Calu3 (cell line): Measurements from ENCODE around the gene GGT7. TPM values are rescaled to one million over a fixed set of nuclear protein-coding genes. Genes with fewer than 3 reads are reported as not detected.
"Not testable (repeated sequence)": the region's sequence is repeated elsewhere in the genome, so short reads cannot be mapped to it uniquely, and the experiment has no call there.

ENCODE experiments used
- BruUV-seq: library from RNA; stranded (reverse); fragments of 400-500 nt; replicated peaks from 2 replicates; lab custom pipeline; 2021; lab: Mats Ljungman, UMichigan
- CTCF ChIA-PET: fragments of 300-600 bp; sonication (Branson Sonifier 250); formaldehyde crosslinking; loops from one replicate; lab custom pipeline; 2022; ENCODE audit warnings: antibody characterized with exemption; lab: Charles Lee
- DNase-seq: peaks from one replicate; pipeline ENCODE4 v3.0.0; 2022
- H3K27ac Mint-ChIP-seq: one replicate; pipeline ENCODE4 v1.8.0; 2022; ENCODE audit warnings: mixed read lengths; ENCODE audit not compliant: unreplicated experiment
- H3K27me3 Mint-ChIP-seq: one replicate; pipeline ENCODE4 v1.8.0; 2022; ENCODE audit warnings: mixed read lengths; ENCODE audit not compliant: unreplicated experiment
- H3K36me3 Mint-ChIP-seq: one replicate; pipeline ENCODE4 v1.8.0; 2022; ENCODE audit warnings: mild to moderate bottlenecking, moderate library complexity, mixed read lengths; ENCODE audit not compliant: insufficient read depth, unreplicated experiment
- H3K4me1 Mint-ChIP-seq: one replicate; pipeline ENCODE4 v1.8.0; 2022; ENCODE audit warnings: mild to moderate bottlenecking, low read depth, mixed read lengths; ENCODE audit not compliant: unreplicated experiment
- H3K4me3 Mint-ChIP-seq: one replicate; pipeline ENCODE4 v1.8.0; 2022; ENCODE audit warnings: mild to moderate bottlenecking, low read depth, moderate library complexity, mixed read lengths; ENCODE audit not compliant: unreplicated experiment
- H3K9me3 Mint-ChIP-seq: one replicate; pipeline ENCODE4 v1.8.0; 2022; ENCODE audit warnings: low read depth, mixed read lengths; ENCODE audit not compliant: unreplicated experiment
- CTCF ChIP-seq: fragments of 200-600 bp; IDR thresholded peaks from one replicate; pipeline ENCODE4 v1.8.0; 2022; ENCODE audit warnings: antibody characterized with exemption; ENCODE audit not compliant: unreplicated experiment
- intact Hi-C: fragments of 100-400 bp; cut with micrococcal nuclease; formaldehyde crosslinking; loops from one replicate; pipeline ENCODE4 v1.10.0; 2022; ENCODE audit not compliant: unreplicated experiment
- total RNA-seq: library from RNA; stranded (reverse); gene quantifications from 2 replicates; pipeline ENCODE4 v1.2.3, GENCODE V29; 2022

GGT7 gene
- total RNA-seq, 1 experiment from 2014 or later, result 16.2 TPM

GRCh38 chr20:34884260-34884659, 11.6 kb upstream of the GGT7 start:
- CTCF ChIA-PET, result interaction anchor here (0.6 to 1.2 kb wide), 2 partner anchors 14 to 71 kb away, joined by 3 read pairs; partner anchors contain the start of genes GSS and MYH7B
- intact Hi-C loops, result no loop called here
- DNase-seq, result no peak
- Mint-ChIP-seq H3K27me3 (no peaks in the 10 kb centered on the region), H3K4me1 (peaks cover 22% of the 10 kb centered on the region), H3K36me3 (no peaks in the 10 kb centered on the region), H3K9me3 (peaks cover 4% of the 10 kb centered on the region), H3K4me3 (no peak overlapping the region), H3K27ac (no peak overlapping the region)
- no TSS peak for BruUV-seq
- TF ChIP-seq CTCF, result no peak

GRCh38 chr20:34883809-34884208, 11.2 kb upstream of the GGT7 start:
- Mint-ChIP-seq H3K27ac (no peak overlapping the region), H3K4me3 (no peak overlapping the region), H3K27me3 (no peaks in the 10 kb centered on the region), H3K9me3 (peaks cover 4% of the 10 kb centered on the region), H3K36me3 (no peaks in the 10 kb centered on the region), H3K4me1 (peaks cover 27% of the 10 kb centered on the region)
- intact Hi-C loops, result no loop called here
- CTCF ChIA-PET, result interaction anchor here (0.6 to 1.2 kb wide), 2 partner anchors 13 to 72 kb away, joined by 3 read pairs; partner anchors contain the start of genes GSS and MYH7B
- BruUV-seq, result no TSS peak
- TF ChIP-seq CTCF, result no peak
- DNase-seq, result no peak

- intact Hi-C loops, result no loop called here
- Mint-ChIP-seq H3K9me3 (no peaks in the 10 kb centered on the region), H3K27me3 (no peaks in the 10 kb centered on the region), H3K4me3 (no peak overlapping the region), H3K36me3 (no peaks in the 10 kb centered on the region), H3K27ac (no peak overlapping the region), H3K4me1 (peaks cover 28% of the 10 kb centered on the region)
- DNase-seq, result no peak
- CTCF ChIA-PET, result interaction anchor here (1.0 kb wide), 1 partner anchor 15 kb away, joined by 3 read pairs; no protein-coding TSS in a partner anchor
- TF ChIP-seq CTCF, result no peak
- no TSS peak for BruUV-seq
Observed at GRCh38 chr20:34883087-34883688, 10.5 kb upstream of the GGT7 start.

- BruUV-seq, result no TSS peak
- H3K27me3 Mint-ChIP-seq, result no peaks in the 10 kb centered on the region
- H3K27ac Mint-ChIP-seq, result no peak overlapping the region
- no peak for TF ChIP-seq CTCF
- no peak overlapping the region for H3K4me3 Mint-ChIP-seq
- DNase-seq, result no peak
- peaks cover 7% of the 10 kb centered on the region for H3K36me3 Mint-ChIP-seq
- no peaks in the 10 kb centered on the region for H3K9me3 Mint-ChIP-seq
- H3K4me1 Mint-ChIP-seq, result peaks cover 25% of the 10 kb centered on the region
- intact Hi-C loops, result no loop called here
- CTCF ChIA-PET, result interaction anchor here (0.8 kb wide), 1 partner anchor 335 kb away, joined by 4 read pairs; no protein-coding TSS in a partner anchor
Observed at GRCh38 chr20:34881689-34882088, 9.0 kb upstream of the GGT7 start.

GRCh38 chr20:34880971-34881370, 8.3 kb upstream of the GGT7 start:
- BruUV-seq, H3K4me3 Mint-ChIP-seq, H3K27ac Mint-ChIP-seq, intact Hi-C loops, DNase-seq, H3K27me3 Mint-ChIP-seq, H3K9me3 Mint-ChIP-seq: not testable (repeated sequence)
- Mint-ChIP-seq H3K36me3 (peaks cover 14% of the 10 kb centered on the region), H3K4me1 (peaks cover 20% of the 10 kb centered on the region)
- CTCF ChIA-PET, result interaction anchor here (0.6 to 1.6 kb wide), 4 partner anchors 10 to 573 kb away, joined by 3 to 12 read pairs (median 5); no protein-coding TSS in a partner anchor
